HG02884 (cell line): ENCODE data around the gene LARGE1.
A peak's percentile ranks its signal among the peaks of the same experiment; 100 is the strongest.

Source experiments
- ATAC-seq: cut with Tn5 transposase; IDR thresholded peaks from one replicate; pipeline ENCODE4 v1.9.1; 2021; ENCODE audit warnings: mild to moderate bottlenecking, moderate library complexity; ENCODE audit not compliant: unreplicated experiment

The LARGE1 gene

DNA sequence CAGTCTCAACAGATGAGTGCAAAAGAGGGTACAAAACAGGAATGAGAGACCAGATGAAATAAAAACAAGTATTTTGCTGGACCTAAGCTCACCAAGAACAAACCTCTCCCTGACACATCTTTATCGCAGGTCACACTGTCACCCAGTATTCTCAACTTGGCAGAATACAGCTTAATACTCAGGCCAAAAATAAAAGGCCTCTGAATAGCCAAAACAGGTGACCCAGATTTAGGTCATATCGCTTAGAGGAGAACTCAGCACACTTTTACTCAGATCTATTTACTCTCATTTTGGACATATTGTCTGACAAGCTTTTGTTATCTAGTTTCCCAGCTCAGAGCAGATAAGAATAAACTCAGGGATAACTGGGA, 645.2 kb downstream of the LARGE1 start:
- ATAC-seq = no peak

DNA sequence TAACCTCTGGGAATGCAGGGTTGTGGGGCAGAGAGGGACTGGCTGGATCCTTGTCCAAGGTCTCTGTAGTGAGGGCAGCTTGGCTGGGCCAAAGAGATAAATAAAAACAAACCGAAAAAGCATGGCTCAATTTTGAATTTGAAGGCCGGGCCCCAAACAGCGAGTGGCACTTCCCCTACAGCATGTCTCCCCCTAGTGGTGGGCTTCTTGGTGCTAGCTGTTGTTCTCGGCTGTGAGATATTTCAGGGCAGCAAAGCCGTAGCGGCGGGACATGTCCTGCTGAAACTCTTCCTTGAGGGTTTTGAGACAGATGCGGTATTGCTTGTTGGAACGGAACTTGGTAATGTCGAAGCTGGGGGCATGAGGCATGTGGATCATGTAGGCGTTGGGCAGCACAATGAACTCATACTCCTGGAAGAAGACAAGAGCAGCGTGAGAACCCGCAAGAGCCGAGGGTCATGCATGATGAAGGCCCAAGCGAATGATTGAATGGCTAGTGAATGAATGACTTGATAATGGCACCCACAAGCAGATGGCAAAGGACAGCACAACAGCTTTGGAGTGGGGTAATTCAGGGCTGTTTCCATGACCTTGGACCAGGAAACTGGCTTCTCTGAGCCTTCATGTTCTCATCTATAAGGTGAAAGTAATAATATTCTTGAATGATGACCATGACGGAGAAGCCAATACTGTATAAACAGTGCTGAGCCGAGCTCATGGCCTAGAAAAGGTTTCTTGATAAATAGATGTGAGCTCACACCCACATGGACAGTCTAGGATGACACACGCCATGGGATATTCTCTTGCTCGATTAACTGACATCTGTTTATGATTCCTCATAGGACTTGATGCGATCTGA, 645.8 kb downstream of the LARGE1 start:
- no peak for ATAC-seq

DNA sequence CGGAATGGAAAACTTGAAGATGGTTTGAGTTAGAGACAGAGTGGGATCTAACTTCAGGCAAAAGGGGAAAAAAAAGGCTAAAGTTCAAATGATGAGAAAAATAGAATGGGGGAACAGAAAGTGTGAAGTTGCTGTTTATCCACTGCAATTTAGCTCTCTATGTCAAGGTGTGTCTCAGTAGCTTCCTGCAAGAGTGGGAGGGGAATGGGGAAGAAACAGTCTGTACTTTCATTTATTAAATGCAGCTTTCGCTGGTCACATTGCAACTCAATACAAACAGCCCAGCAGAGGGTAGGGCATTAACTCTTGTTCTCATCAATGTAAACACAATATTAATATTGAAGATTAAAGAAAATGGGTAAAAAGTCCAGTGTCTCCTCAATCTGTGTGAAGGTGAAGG, 647.4 kb downstream of the LARGE1 start:
- ATAC-seq = no peak

DNA sequence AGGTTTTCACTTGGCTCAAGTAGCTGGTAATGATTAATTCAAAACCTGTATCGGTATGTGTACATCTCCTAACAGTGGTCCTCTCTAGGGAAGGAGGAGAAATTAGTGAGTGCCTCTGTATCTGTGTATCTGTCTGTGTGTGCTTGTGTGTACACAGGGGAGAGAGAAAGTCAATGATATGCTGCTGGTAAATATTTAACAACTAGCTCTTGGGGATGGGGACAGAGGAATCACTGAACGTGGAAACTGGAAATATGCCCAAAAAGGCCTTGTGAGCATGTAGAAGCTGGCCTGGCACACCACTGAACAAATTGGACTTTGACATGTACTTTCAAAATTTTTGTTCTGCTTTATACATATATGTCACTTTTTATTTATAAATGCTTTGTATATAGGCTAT, 648.1 kb downstream of the LARGE1 start:
- ATAC-seq = no peak

DNA sequence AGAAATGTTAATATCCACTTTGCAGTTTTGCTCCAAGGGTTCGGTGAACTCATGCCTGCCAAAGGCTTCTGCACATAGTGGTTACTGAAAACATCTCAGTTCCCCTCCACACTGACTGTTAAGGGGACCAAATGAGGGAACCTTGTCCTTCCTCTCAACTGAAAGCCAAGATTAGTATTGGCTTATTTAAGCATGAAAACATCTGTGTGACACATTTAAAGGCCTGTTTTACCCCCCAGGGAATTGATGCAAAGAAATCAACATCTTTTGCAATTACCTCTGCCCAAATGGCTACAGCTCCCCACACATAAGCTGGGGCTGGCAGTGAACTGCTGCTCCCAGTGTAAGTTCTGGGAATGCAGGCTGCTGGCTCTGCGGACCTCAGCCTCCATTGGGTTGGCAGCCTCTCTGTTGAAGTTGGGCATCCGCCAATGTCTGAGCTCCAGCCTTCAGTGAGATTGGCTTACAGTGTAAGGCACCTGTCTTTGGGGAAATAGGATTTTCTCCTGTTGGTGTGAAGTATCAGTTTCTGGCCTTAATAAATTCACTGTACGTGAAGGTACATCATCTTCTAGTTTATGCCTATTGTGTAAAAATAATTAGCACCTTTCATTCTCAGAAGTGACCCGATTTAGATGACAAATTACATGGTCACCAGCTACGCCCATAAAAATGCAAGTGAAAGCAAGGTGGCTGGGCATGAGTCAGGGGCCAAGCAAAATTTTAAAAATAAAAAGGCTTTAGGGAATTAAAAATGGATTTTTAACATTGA, 648.7 kb downstream of the LARGE1 start:
- ATAC-seq = peak; percentile 63

DNA sequence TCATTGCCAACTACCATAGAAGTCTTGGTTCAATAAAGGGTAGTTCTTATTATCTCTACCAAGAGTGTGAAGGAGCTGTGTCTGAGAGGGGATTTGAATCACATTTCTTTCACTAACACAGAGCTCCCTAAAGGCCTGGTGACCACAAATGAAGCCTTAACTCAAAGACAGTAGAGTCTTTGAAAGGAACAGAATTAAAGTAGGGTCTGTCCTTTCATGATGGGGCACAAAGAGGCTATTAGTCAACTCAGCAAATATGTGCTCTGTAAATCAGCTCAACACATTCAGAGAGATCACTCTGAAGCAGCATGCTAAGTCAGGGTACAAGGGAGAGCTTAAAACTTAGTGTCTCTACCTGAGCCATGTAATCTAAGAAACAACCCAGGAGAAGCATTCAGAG, 649.7 kb downstream of the LARGE1 start:
- ATAC-seq = no peak

DNA sequence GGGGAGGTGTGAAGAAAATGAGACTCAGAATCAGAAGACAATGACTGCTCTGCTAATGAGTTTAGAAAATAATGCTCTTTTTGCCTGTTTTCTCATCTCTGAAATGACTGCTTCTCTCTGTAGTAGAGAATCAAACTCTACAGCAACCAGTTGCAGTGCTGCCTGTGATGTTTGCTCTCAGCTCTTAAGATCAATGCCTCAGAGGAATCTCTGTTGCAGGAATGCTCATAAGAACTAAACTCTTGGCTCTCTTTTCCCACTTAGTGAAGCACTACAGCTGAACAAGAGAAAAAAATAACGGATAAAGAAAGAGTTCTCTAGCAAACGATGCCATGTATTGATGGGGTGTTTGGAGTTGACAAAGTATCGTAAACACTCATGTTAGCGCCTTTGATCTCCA, 658.6 kb downstream of the LARGE1 start:
- ATAC-seq = no peak

DNA sequence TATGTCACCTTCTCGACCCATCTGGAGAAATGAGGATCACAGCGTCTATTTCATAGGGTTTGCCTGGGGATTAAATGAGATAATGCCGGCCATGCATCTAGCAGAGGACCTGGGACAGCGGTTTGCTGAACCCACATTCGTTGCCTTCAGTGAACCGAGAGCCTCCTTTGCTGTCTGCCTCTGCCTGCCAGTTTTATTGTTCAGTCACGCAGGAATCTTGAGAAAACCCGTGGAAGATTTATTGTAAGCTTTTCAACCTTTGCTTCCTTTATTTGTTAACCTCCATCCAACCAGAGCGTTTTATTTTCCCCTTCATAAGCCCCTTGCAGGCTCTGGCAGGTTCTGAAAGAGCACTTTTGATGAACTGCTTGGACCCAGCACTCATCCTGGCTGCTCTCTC, 659.8 kb downstream of the LARGE1 start:
- ATAC-seq = no peak

DNA sequence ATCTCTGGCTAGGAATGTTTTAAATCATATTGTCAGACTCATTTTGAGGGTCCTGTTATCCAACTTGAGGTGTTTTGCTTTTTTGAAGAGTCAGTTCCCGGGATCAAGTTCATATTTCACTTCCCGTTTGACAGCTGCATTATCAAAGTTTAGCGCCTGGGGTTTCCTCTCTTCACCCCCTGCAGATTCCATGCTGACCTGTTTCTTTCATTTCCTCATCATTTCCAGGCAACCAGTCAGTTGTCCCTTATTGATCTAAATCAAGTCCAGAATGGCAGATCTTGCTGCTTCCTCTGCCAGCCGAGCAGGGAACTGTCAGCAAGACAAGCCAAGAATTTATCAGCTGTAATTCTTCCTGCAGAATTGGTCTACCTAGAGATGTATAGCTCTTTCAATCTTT, 664.5 kb downstream of the LARGE1 start:
- ATAC-seq = no peak

DNA sequence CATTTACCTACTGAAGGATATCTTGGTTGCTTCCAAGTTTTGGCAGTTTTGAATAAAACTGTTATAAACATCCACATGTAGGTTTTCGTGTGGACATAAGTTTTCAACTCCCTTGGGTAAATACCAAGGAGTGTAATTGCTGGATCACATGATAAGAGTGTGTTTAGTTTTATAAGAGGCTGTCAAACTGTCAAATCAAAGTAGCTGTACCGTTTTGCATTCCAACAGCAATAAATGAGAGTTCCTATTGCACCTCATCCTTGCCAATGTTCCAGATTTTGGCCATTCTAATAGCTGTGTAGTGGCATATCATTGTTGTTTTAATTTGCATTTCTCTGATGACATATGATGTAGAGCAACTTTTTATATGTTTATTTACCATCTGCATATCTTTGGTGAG, 671.3 kb downstream of the LARGE1 start:
- ATAC-seq = no peak

DNA sequence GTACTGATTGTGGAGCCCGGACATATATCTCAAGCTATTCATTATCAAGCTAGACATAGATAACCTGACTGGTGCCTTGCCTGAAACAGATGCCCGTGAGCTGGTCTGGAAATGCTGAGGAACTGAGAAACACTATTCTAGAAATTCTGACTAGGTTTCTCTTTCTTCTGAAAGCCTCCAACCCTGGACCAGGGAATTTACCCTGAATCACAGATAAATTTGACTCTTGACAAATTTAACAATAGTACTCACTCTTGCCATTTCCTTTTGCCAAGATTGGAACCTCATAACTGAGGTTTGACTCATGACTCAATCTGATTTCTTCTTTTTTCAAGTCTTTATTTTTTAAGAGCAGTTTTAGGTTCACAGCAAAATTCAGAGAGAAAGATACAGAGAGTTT, 672.5 kb downstream of the LARGE1 start:
- no peak for ATAC-seq

DNA sequence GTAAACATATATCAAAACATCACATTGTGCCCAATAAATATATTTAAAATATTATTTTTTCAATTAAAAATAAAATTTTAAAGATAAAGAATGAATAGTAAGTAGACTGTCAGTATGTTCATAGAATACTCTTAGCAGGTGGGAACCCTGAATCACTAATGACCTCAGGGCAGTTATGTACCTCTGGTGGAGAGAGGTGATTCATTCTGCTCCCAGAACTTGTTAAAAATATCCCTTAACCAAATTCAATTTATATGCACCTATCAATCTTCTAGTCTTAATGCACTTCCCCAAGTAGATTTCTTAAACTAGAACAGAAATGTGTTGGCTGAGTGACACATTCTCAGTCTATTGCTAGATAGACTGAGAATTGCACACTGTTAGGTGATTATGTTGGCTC, 678.2 kb downstream of the LARGE1 start:
- no peak for ATAC-seq

DNA sequence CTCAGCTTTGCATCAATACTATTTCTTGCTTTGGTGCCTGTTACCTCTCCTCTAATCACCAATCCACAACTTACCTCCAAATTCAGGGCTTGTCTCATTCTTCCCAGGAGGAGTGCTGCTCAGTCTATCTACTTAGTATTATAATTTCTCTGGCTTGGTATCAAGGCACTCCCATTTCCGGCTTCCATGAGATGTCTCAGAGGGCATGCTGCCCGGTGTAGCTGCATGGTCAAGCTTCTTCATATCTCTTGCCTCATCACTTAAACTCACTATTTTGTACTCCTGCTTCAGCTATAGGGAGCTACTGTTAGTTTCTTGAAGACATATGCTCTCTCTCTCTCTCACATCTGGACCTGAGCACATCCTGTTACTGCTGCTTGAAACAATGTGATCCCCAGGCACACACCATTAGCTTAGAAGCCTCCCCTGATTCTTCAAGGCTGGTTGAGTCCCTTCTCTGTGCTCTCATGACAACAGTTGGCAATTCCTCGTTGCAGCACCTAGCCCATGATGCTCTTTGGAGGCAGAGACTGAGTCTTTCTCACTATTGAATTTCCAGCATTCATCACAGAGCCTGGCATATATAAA, 679.3 kb downstream of the LARGE1 start:
- no peak for ATAC-seq

DNA sequence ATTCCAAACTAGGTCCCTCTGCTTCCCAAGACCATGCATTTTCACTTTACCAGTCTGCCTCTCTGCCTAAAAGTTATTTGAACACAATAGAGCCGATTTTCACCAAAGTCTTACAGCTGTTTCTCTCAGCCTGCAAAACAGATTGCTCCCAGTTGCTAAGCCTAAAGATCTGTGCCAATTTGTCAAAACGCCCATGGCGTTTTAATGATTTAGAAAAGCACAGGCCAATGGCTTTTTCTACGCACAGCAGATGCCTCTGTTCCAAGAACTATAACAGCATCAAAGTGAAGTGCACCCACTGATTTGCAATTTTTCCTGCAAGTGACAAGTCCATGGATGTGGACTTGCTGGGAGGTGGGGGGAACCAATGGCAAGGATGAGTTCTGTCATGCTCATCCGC, 688.2 kb downstream of the LARGE1 start:
- no peak for ATAC-seq

DNA sequence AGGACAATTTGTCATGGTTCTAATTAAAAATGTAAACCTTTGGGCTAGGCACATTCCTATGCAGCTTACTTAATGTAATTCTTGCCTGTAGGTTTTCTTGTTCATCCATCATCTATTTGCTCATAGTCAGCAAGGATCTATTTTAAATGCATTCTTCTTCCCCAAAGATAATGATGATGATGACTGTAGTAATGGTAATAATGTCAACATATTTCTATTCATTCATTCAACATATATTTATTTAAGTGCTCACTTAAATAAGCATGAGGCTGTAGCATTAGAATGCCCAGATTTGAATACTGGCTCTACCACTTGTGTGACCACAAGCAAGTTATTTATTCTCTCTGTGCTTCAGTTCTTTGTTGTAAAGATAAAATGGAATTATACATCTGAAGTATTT, 692.5 kb downstream of the LARGE1 start:
- no peak for ATAC-seq

DNA sequence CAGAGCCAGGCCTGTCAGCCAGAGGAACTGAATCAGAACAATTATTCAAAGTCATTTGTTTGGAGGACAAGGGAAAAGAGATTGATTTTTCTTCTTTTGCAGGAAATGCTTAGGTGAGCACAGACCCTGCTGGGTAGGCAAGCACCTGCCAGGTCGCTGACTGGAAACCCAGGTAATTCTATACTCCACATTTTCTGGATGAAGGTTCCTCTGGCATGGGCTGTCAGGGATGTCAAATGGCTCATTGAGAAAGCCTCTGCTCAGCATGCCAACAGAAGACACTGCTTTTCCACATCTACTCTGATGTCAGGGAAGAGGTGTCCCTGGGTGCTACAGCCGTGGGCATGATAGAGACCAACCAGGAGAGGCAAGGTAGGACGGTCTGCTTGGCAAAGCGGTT, 695.4 kb downstream of the LARGE1 start:
- ATAC-seq = no peak
